Endothelial cell of umbilical vein (primary cell): ENCODE data around the gene SMG5. TPM values are rescaled to one million over a fixed set of nuclear protein-coding genes. Genes with fewer than 3 reads are reported as not detected.

Experiments used
- BruUV-seq: library from RNA; stranded (reverse); fragments of 400-500 nt; replicated peaks from 2 replicates; lab custom pipeline; 2021; lab: Mats Ljungman, UMichigan
- CTCF ChIA-PET: fragments of 300-600, 350-600 bp; sonication (Branson Sonifier 250); formaldehyde crosslinking; loops from one replicate; lab custom pipeline; 2021; ENCODE audit warnings: antibody characterized with exemption, inconsistent platforms; lab: Charles Lee
- POLR2A ChIA-PET: fragments of 300-600, 350-600 bp; sonication (Branson Sonifier 250); formaldehyde crosslinking; loops from one replicate; lab custom pipeline; 2021; ENCODE audit warnings: antibody characterized with exemption, inconsistent platforms; lab: Charles Lee
- DNase-seq: peaks from one replicate; pipeline ENCODE4 v3.0.0-alpha.2; 2011; ENCODE audit warnings: low read depth, low spot score
- FAIRE-seq: peaks from 2 replicates; lab custom pipeline; 2011; peaks lifted over from hg19 to GRCh38; lab: Jason Lieb, UNC
- H2AFZ ChIP-seq: 2 replicates; pipeline ENCODE4 v1.6.0; 2012; ENCODE audit warnings: low read depth, low read length, control low read depth, inconsistent platforms
- H3K27ac ChIP-seq: 2 replicates; pipeline ENCODE4 v1.5.1; 2011; ENCODE audit warnings: low read depth, mild to moderate bottlenecking, control low read depth, low read length, moderate library complexity; ENCODE audit not compliant: insufficient read depth
- H3K27me3 ChIP-seq, 2 experiments: 2 replicates each; pipeline versions ENCODE4 v1.6.0 to v1.6.1; 2011; ENCODE audit warnings: low read length in 2 of 2, mixed read lengths in 1 of 2; ENCODE audit not compliant: control insufficient read depth in 2 of 2, insufficient read depth in 2 of 2
- H3K36me3 ChIP-seq, 2 experiments: 2 replicates in 1 of 2; 3 replicates in 1 of 2; pipeline ENCODE4 v1.5.1; 2011; ENCODE audit warnings: low read length in 2 of 2, mild to moderate bottlenecking in 1 of 2, moderate library complexity in 1 of 2; ENCODE audit not compliant: control insufficient read depth in 2 of 2, insufficient read depth in 2 of 2; ENCODE audit errors: extremely low read depth in 1 of 2
- H3K4me1 ChIP-seq: 3 replicates; pipeline ENCODE4 v1.5.1; 2011; ENCODE audit warnings: mild to moderate bottlenecking, low read length; ENCODE audit not compliant: control insufficient read depth, insufficient read depth; ENCODE audit errors: extremely low read depth
- H3K4me2 ChIP-seq: 2 replicates; pipeline ENCODE4 v1.6.1; 2011; ENCODE audit warnings: low read length, control low read depth, mixed read lengths; ENCODE audit not compliant: insufficient read depth
- H3K4me3 ChIP-seq, 3 experiments: fragments of 200-600 bp in 1 of 3; sonication (generic), shearing (Covaris generic) in 1 of 3; replicated peaks in 1 of 3; 2 replicates each; pipeline ENCODE4 v1.5.1; 2011 to 2016; ENCODE audit warnings: control low read depth in 3 of 3, low read length in 3 of 3, mild to moderate bottlenecking in 2 of 3, inconsistent platforms in 1 of 3, low read depth in 1 of 3, moderate library complexity in 1 of 3; ENCODE audit not compliant: insufficient read depth in 1 of 3
- H3K79me2 ChIP-seq: 2 replicates; pipeline ENCODE4 v1.6.0; 2012; ENCODE audit warnings: low read length, inconsistent platforms; ENCODE audit not compliant: control insufficient read depth, insufficient read depth
- H3K9ac ChIP-seq: replicated peaks from 2 replicates; pipeline ENCODE3; 2011; ENCODE audit warnings: low read length, control low read depth; ENCODE audit not compliant: insufficient read depth; ENCODE audit errors: extremely low read depth
- H3K9me1 ChIP-seq: replicated peaks from 3 replicates; pipeline ENCODE4 v1.6.0; 2011; ENCODE audit warnings: mild to moderate bottlenecking, low read length; ENCODE audit not compliant: control insufficient read depth, insufficient read depth; ENCODE audit errors: extremely low read depth
- H3K9me3 ChIP-seq: replicated peaks from 2 replicates; pipeline ENCODE4 v1.5.1; 2012; ENCODE audit warnings: low read length, inconsistent platforms; ENCODE audit not compliant: control insufficient read depth, insufficient read depth
- H4K20me1 ChIP-seq: replicated peaks from 2 replicates; pipeline ENCODE3; 2011; ENCODE audit warnings: mild to moderate bottlenecking, low read length; ENCODE audit not compliant: control insufficient read depth, insufficient read depth; ENCODE audit errors: extremely low read depth
- CTCF ChIP-seq, 2 donors: IDR thresholded peaks; 1 replicate in 1 of 2; 2 replicates in 1 of 2; pipeline ENCODE4 v1.5.1; 2011; ENCODE audit warnings: low read length in 2 of 2, mild to moderate bottlenecking in 2 of 2, moderate library complexity in 2 of 2, control low read depth in 1 of 2, inconsistent platforms in 1 of 2, low read depth in 1 of 2; ENCODE audit not compliant: insufficient read depth in 1 of 2; ENCODE audit errors: extremely low read depth in 1 of 2
- EZH2 ChIP-seq: IDR thresholded peaks from 2 replicates; pipeline ENCODE4 v1.6.1; 2012; ENCODE audit warnings: borderline replicate concordance, low read depth, mild to moderate bottlenecking, moderate library complexity, low read length, inconsistent platforms; ENCODE audit not compliant: severe bottlenecking
- FOS ChIP-seq: IDR thresholded peaks from 2 replicates; pipeline ENCODE4 v1.6.1; 2011; ENCODE audit warnings: mild to moderate bottlenecking, low read length, moderate library complexity, borderline replicate concordance; ENCODE audit not compliant: insufficient read depth
- GATA2 ChIP-seq: IDR thresholded peaks from 2 replicates; pipeline ENCODE4 v1.7.0; 2011; ENCODE audit warnings: low read depth, mild to moderate bottlenecking, moderate library complexity, mixed read lengths, low read length; ENCODE audit not compliant: insufficient read length, insufficient read depth
- JUN ChIP-seq: IDR thresholded peaks from 2 replicates; pipeline ENCODE4 v1.6.1; 2011; ENCODE audit warnings: borderline replicate concordance, low read depth; ENCODE audit not compliant: insufficient read length, insufficient read depth
- MAX ChIP-seq: IDR thresholded peaks from 2 replicates; pipeline ENCODE4 v1.6.1; 2011; ENCODE audit not compliant: insufficient read depth, insufficient read length
- MYC ChIP-seq: IDR thresholded peaks from one replicate; pipeline ENCODE4 v1.6.1; 2011; ENCODE audit warnings: mild to moderate bottlenecking, low read depth, low read length
- POLR2A ChIP-seq: IDR thresholded peaks from 2 replicates; pipeline ENCODE4 v1.6.1; 2012; ENCODE audit warnings: low read depth, mild to moderate bottlenecking, control low read depth, low read length
- POLR2AphosphoS5 ChIP-seq: IDR thresholded peaks from 2 replicates; pipeline ENCODE4 v1.6.1; 2012; ENCODE audit warnings: low read depth, mild to moderate bottlenecking, control low read depth, low read length, moderate library complexity; ENCODE audit not compliant: insufficient read depth
- dilution Hi-C: fragments of 300-500 bp; cut with MboI; formaldehyde crosslinking; loops from one replicate; pipeline ENCODE4 v1.15.0; 2019; ENCODE audit warnings: low sequenced_read_pairs; ENCODE audit not compliant: extremely low pct_ligation_motif_present
- intact Hi-C: fragments of 100-400 bp; cut with micrococcal nuclease; formaldehyde crosslinking; loops from one replicate; pipeline ENCODE4 v1.10.0; 2022
- polyA plus RNA-seq, 4 experiments: library from polyadenylated mRNA; depleted of rRNA in 3 of 4; stranded (reverse) in 3 of 4; unstranded in 1 of 4; fragments of >200 nt; gene quantifications; 2 replicates each; pipeline versions ENCODE4 v1.2.1 to v1.2.3, GENCODE V29; 2011 to 2012; ENCODE audit warnings: missing spikeins in 1 of 4
- total RNA-seq: library from RNA; stranded (reverse); gene quantifications from 2 replicates; pipeline ENCODE4 v1.2.3, GENCODE V29; 2021

Gene SMG5
- total and polyA plus RNA-seq, 2 donors (not counting 3 experiments of a cell fraction or from before 2014, with no cell fraction given), result 37.4 to 82.6 TPM

- TF ChIP-seq CTCF (IDR thresholded peaks at IDR 0.05; ENCODE audit: extremely low read depth in 1 of 2, insufficient read depth in 1 of 2, low read depth in 1 of 2, low read length in 2 of 2) (no peak), JUN (no peak), GATA2 (no peak), POLR2AphosphoS5 (no peak), POLR2A (no peak), FOS (no peak), MYC (no peak), MAX (no peak), EZH2 (no peak)
- no TSS peak for BruUV-seq
- no peak overlapping the region for H2AFZ ChIP-seq
- H3K27ac ChIP-seq, result no peak overlapping the region
- DNase-seq (no peak), FAIRE-seq (no peak)
- H3K9me3 ChIP-seq, result no peaks in the 10 kb centered on the region
- CTCF ChIA-PET, result no interaction called here
- POLR2A ChIA-PET, result no interaction called here
- no peak overlapping the region for H3K4me2 ChIP-seq
- H3K36me3 ChIP-seq, result peaks cover 19 to 38% of the 10 kb centered on the region in 2 experiments
- no peak overlapping the region for H3K4me3 ChIP-seq
- dilution Hi-C loops, result no loop called here
- H3K79me2 ChIP-seq, result peaks cover 40% of the 10 kb centered on the region
- H3K27me3 ChIP-seq, result no peaks in the 10 kb centered on the region
- H4K20me1 ChIP-seq, result peaks cover 2% of the 10 kb centered on the region
- peaks cover 10% of the 10 kb centered on the region for H3K4me1 ChIP-seq
- intact Hi-C loops, result no loop called here
- no peaks in the 10 kb centered on the region for H3K9me1 ChIP-seq
- no peak overlapping the region for H3K9ac ChIP-seq
Measured at GRCh38 chr1:156276966-156277381, 5.7 kb downstream of the SMG5 start.
